Amniotic epithelial cell (primary cell): ENCODE measurements around the gene ANKRD7.
A peak's percentile ranks its signal among the peaks of the same experiment; 100 is the strongest.

Source experiments
- DNase-seq: peaks from one replicate; pipeline ENCODE4 v3.0.0-alpha.2; 2010; ENCODE audit warnings: low read depth

The ANKRD7 gene

DNA sequence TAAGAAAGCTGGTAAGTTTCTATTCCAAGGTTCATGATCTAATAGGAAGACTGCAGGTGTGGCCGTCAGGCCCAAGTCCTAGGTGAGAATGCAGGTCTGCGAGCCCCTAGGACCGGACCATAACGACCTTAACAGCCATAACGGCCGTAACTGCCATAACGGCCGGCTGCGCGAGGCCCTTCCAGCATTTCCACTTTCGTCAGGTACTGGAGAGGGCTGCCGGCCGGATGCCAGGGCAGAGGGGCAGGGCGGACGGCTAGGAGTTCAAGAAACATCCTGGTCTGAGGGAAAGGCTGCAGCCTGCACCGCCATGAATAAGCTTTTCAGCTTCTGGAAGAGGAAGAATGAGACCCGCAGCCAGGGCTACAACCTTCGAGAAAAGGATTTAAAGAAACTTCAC, at the start of gene ANKRD7:
Gene ANKRD7 (plus strand): TSS at position 184 of the 400 bp plus-strand sequence. CDS start 127 bp downstream, at position 311.
- no peak for DNase-seq

GRCh38 chr7:118175740-118176139, 48.8 kb upstream of the ANKRD7 start:
- DNase-seq, result no peak

- no peak for DNase-seq
Measured at GRCh38 chr7:118179191-118179590, 45.3 kb upstream of the ANKRD7 start.

- no peak for DNase-seq
Measured at GRCh38 chr7:118182593-118183427, 41.7 kb upstream of the ANKRD7 start.

GRCh38 chr7:118183428-118183785, 41.1 kb upstream of the ANKRD7 start:
- DNase-seq, result no peak

GRCh38 chr7:118183786-118184564, 40.5 kb upstream of the ANKRD7 start, which contains the start of gene LSM8:
Gene LSM8 (plus strand): TSS chr7:118184164. CDS start chr7:118184224, 60 bp downstream.
- peak; percentile 96 for DNase-seq

- DNase-seq, result peak; percentile 8
Measured at GRCh38 chr7:118184565-118184940, 40.0 kb upstream of the ANKRD7 start.

DNA sequence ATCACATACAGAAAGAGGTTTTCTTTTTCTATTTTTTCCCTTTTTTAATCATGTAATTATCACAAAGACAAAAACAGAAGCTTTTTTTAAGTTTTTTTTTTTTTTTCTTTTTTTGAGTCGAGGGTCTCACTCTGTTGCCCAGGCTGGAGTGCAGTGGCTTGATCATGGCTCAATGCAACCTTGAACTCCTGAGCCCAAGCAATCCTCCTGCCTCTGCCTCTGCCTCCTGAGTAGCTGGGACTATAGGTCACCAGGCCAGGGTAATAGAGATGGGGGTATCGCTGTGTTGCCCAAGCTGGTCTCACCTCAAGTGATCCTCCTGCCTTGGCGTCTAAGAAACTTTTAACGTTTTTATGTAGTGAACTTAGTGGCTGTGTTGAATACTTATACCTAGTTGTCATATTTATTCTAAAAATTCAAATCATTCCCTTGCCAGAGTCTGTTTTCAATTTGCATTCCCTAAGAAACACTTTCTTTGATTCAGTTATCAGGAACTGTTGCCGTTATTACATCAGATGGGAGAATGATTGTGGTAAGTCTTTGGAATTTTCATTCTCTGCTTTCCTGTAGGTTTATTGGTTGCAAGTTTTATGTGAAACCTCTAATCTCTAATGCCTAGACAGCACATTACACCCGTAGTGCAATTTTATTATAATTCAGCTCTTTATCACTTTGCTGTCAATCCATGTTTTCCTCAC, 39.2 kb upstream of the ANKRD7 start:
- peak; percentile 53 for DNase-seq

GRCh38 chr7:118186501-118186900, 38.0 kb upstream of the ANKRD7 start:
- DNase-seq, result no peak

GRCh38 chr7:118194571-118194970, 29.9 kb upstream of the ANKRD7 start:
- DNase-seq, result no peak

DNA sequence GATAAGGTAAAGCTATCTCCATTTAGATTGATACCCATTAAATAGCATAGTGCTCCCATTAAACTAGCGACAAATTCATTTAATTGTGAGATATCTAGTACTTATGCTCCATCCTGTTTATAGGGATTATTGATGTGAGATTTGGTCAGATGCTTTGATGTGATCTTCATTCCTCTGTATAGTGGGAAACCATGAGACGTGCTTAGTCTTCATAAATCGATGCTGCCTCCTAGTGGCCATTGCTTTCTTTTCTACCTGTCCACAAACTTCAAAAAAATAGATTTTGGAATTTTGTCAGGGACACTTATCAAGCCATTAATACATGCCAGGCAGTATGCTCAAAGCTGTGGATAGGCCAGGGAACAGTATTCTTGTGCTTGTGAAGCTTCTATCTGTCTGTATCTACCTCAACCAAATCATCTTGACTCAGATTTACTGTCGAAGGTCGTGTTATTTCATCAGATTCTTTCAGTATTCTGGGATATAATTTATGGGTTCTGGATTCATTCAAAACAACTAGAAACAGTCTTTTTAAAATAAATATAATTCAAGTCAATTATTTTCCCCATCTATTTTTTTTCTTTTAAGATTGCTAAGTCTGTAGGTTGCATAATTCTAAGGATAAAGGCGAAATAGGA, 28.5 kb upstream of the ANKRD7 start:
- DNase-seq, result peak; percentile 58

DNA sequence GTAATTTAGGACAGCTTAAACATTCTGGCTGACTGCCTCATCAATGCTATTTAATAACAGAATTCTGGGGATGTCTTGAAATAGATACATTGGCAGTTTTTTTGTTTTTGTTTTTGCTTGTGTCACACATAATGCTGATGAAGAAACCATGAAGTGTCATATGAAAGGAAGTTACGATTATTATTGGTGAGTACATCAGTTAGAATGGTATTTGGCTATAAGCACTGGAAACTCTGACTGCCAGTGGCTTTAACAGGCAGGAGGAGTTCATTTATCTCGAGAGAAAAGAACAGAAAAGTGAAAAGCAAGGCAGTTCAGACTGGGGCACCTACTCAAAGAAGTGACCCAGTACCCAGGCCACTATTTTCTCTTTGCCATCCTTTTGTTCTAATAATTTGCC, 22.4 kb upstream of the ANKRD7 start:
- DNase-seq, result no peak

DNA sequence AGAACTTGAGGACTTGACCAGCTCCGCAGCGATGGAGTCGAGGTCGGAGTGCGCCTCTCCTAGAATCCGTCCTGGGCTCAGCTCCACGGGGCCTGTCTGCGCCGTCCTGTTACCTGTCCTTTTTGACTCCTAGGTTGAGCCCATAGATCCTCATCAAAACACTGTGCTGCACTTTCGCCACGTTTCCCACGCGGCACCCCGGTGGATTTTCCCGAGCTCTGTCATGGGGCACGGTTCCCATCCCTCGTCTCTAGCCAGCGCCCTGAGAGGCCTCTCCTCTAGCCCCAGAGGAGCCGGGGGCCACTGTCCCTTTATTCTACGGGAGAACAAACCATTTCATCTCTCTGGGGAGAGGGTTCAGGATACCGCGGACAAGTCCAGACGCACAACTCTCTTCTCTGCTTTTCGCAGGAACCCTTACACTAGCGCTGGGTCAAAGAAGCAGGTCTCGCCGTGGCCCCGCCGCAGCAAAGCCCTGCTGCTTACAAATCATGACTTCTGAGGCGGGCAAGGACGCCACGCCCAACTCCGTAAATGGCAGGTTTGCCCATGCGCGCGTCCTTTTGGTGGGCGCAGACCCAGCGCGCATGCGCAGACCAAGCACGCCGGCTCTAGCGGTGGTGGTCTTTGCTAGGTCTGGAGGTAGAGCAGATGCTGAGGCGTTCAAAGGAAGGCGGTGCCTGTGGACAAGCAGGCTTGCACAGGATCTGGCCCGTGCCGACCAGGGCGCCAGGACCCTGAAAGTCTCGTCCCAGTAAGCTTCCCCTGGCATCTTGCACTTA, 10.3 kb upstream of the ANKRD7 start:
- peak; percentile 72 for DNase-seq

DNA sequence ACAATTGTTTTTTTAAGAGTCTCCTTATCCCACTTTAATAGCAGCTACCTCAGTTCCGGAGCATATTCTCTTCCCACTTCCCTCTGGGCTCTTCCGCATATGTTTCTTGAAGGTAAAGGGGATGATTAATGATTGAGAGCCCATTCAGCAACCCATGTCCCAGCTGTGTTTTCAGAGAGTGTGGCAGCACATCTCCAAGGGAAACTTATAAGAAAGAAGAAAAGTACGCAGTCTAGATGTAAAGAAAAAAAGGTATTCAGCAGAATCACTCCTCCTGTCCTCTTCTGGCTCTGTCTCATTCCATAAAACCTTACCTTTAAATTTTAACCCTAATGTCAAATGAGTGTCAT, 9.7 kb upstream of the ANKRD7 start:
- no peak for DNase-seq

GRCh38 chr7:118217210-118217619, 7.3 kb upstream of the ANKRD7 start:
- no peak for DNase-seq

- DNase-seq, result peak; percentile 61
Measured at GRCh38 chr7:118218413-118219156, 5.9 kb upstream of the ANKRD7 start.

- no peak for DNase-seq
Measured at GRCh38 chr7:118219157-118219512, 5.4 kb upstream of the ANKRD7 start.

- no peak for DNase-seq
Measured at GRCh38 chr7:118220583-118220982, 3.9 kb upstream of the ANKRD7 start.

DNA sequence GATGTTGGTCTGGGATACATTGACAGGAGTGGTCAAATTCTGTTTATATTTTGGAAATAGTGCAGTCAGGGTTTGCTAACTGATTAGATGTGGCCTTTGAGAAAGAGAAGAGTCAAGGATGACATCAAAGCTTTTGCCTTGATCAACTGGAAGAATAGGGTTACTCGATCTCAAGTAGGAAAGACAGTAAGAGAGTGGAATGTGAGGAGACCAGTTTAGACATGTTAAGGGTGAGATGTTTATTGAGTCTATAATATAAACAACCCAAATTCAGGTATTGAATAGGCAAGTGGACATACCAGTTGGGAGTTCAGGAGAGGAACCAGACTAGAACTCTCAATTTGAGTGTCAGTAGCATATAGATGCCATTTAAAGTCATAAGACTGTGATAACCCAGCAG, 1.9 kb upstream of the ANKRD7 start:
- DNase-seq, result no peak

- peak; percentile 17 for DNase-seq
Measured at GRCh38 chr7:118232837-118233236, 8.3 kb downstream of the ANKRD7 start.

GRCh38 chr7:118233799-118234198, 9.3 kb downstream of the ANKRD7 start:
- no peak for DNase-seq
